ENCODE results near the gene MUC2.

MUC2 gene

GRCh38 chr11:1103401-1104360 is 29.0 kb downstream of the MUC2 start:
- no peak overlapping the region for H3K4me3 ChIP-seq (ENCODE audit: low read depth, low read length)
- no peak for TF ChIP-seq CTCF (IDR thresholded peaks at IDR 0.05; ENCODE audit: insufficient read depth, low read depth, low read length, missing control alignments)
- DNase-seq (ENCODE audit: low read depth): no peak

- no peak overlapping the region for H3K4me3 ChIP-seq (ENCODE audit: low read depth, low read length)
- no peak for DNase-seq (ENCODE audit: low read depth)
- TF ChIP-seq CTCF (IDR thresholded peaks at IDR 0.05; ENCODE audit: insufficient read depth, low read depth, low read length, missing control alignments): no peak
These were observed 29.9 kb downstream of the MUC2 start for GRCh38 chr11:1104411-1105182.

GRCh38 chr11:1105183-1105565 is 30.5 kb downstream of the MUC2 start:
- DNase-seq (ENCODE audit: low read depth): no peak
- H3K4me3 ChIP-seq (ENCODE audit: low read depth, low read length): no peak overlapping the region
- no peak for TF ChIP-seq CTCF (IDR thresholded peaks at IDR 0.05; ENCODE audit: insufficient read depth, low read depth, low read length, missing control alignments)

- TF ChIP-seq CTCF (IDR thresholded peaks at IDR 0.05; ENCODE audit: insufficient read depth, low read depth, low read length, missing control alignments): no peak
- no peak for DNase-seq (ENCODE audit: low read depth)
These were observed 31.7 kb downstream of the MUC2 start for GRCh38 chr11:1106387-1106786.

GRCh38 chr11:1107316-1108245 is 32.9 kb downstream of the MUC2 start:
- H3K4me3 ChIP-seq (ENCODE audit: low read depth, low read length): no peak overlapping the region
- no peak for TF ChIP-seq CTCF (IDR thresholded peaks at IDR 0.05; ENCODE audit: insufficient read depth, low read depth, low read length, missing control alignments)
- DNase-seq (ENCODE audit: low read depth): no peak

More at GRCh38 chr11:1106387-1106786, 31.7 kb downstream of the MUC2 start:
- H3K4me3 ChIP-seq (ENCODE audit: low read depth, low read length): no peak overlapping the region

- H3K4me3 ChIP-seq (ENCODE audit: low read depth, low read length): no peak overlapping the region
- no peak for TF ChIP-seq CTCF (IDR thresholded peaks at IDR 0.05; ENCODE audit: insufficient read depth, low read depth, low read length, missing control alignments)
- DNase-seq (ENCODE audit: low read depth): no peak
These were observed 33.7 kb downstream of the MUC2 start for GRCh38 chr11:1108246-1108900.
